HUES64 (cell line): ENCODE results near the gene BHLHE41. TPM values are rescaled to one million over a fixed set of nuclear protein-coding genes. Genes with fewer than 3 reads are reported as not detected.

Experiments
- H3K27ac ChIP-seq: 2 replicates; pipeline ENCODE4 v1.7.0; 2013; ENCODE audit warnings: low read depth, low read length, inconsistent platforms
- H3K27me3 ChIP-seq: 2 replicates; pipeline ENCODE4 v1.6.1; 2013; ENCODE audit warnings: mild to moderate bottlenecking, low read length; ENCODE audit not compliant: insufficient read depth
- H3K36me3 ChIP-seq: 2 replicates; pipeline ENCODE4 v1.6.1; 2013; ENCODE audit warnings: mild to moderate bottlenecking, low read length; ENCODE audit not compliant: insufficient read depth
- H3K4me1 ChIP-seq: 2 replicates; pipeline ENCODE4 v1.6.1; 2013; ENCODE audit warnings: mild to moderate bottlenecking, low read length, moderate library complexity; ENCODE audit not compliant: insufficient read depth
- H3K4me3 ChIP-seq: 2 replicates; pipeline ENCODE4 v1.5.1; 2013; ENCODE audit warnings: mild to moderate bottlenecking, low read length, moderate library complexity
- H3K9ac ChIP-seq: 2 replicates; pipeline ENCODE4 v1.6.1; 2013; ENCODE audit warnings: mild to moderate bottlenecking, low read depth, low read length
- H3K9me3 ChIP-seq: 2 replicates; pipeline ENCODE4 v1.6.1; 2013; ENCODE audit warnings: low read depth, low read length; ENCODE audit not compliant: insufficient read depth
- WGBS: fragments of 150-250, 120-280 bp; methylation state at CpG from one replicate; pipeline ENCODE4 v1.1.7; 2013; ENCODE audit warnings: missing lambda C conversion rate; 5-methylcytosine and 5-hydroxymethylcytosine counted together
- polyA plus RNA-seq, 2 experiments: library from polyadenylated mRNA; stranded (reverse); fragments of 50-300 nt; gene quantifications; one replicate each; pipeline ENCODE4 v1.2.3, GENCODE V29; 2013

BHLHE41 gene
- polyA plus RNA-seq (2013, experiment 1 of 2), result 0.55 TPM
- 1.2 TPM for polyA plus RNA-seq (2013, experiment 2 of 2)

GRCh38 chr12:26124446-26125399, at the start of gene BHLHE41:
BHLHE41 (minus strand) TSS chr12:26125037; CDS start chr12:26124779, 258 bp downstream.
- H3K27me3 ChIP-seq, result peaks cover 98% of the 10 kb centered on the region
- peak within 1 kb of the TSS; percentile 37; the same call in 1 of the 2 replicates for H3K9ac ChIP-seq

GRCh38 chr12:26172946-26173552, 48.2 kb upstream of the BHLHE41 start:
- H3K27ac ChIP-seq, result no peak overlapping the region
- H3K27me3 ChIP-seq, result no peaks in the 10 kb centered on the region

More at GRCh38 chr12:26124446-26125399, at the start of gene BHLHE41:
- Histone ChIP-seq H3K36me3 (no peaks in the 10 kb centered on the region), H3K9me3 (no peaks in the 10 kb centered on the region), H3K27ac (no peak within 1 kb of the TSS), H3K4me1 (peaks cover 35% of the 10 kb centered on the region), H3K4me3 (peak within 1 kb of the TSS; percentile 65)
- 1% methylated on average over 47 of the region's 54 CpGs for WGBS

GRCh38 chr12:26172539-26172938, 47.7 kb upstream of the BHLHE41 start:
- H3K27ac ChIP-seq, result no peak overlapping the region
- H3K36me3 ChIP-seq, result no peaks in the 10 kb centered on the region
- no peaks in the 10 kb centered on the region for H3K27me3 ChIP-seq
- no peaks in the 10 kb centered on the region for H3K4me1 ChIP-seq
- H3K9ac ChIP-seq, result no peak overlapping the region
- H3K9me3 ChIP-seq, result no peaks in the 10 kb centered on the region
- no peak overlapping the region for H3K4me3 ChIP-seq
- 89% methylated on average over 7 of the region's 7 CpGs for WGBS

More at GRCh38 chr12:26172946-26173552, 48.2 kb upstream of the BHLHE41 start:
- Histone ChIP-seq H3K36me3 (no peaks in the 10 kb centered on the region), H3K4me3 (no peak overlapping the region), H3K9me3 (no peaks in the 10 kb centered on the region), H3K9ac (no peak overlapping the region), H3K4me1 (no peaks in the 10 kb centered on the region)
- 96% methylated on average over 4 of the region's 4 CpGs for WGBS

- whole genome bisulfite sequencing, result 93% methylated on average over 2 of the region's 4 CpGs
- Histone ChIP-seq H3K9ac (no peak overlapping the region), H3K27me3 (no peaks in the 10 kb centered on the region), H3K4me3 (no peak overlapping the region), H3K4me1 (no peaks in the 10 kb centered on the region), H3K36me3 (no peaks in the 10 kb centered on the region), H3K9me3 (no peaks in the 10 kb centered on the region), H3K27ac (no peak overlapping the region)
These were observed 47.2 kb upstream of the BHLHE41 start for GRCh38 chr12:26172013-26172412.

- Histone ChIP-seq H3K4me3 (no peak overlapping the region), H3K27ac (no peak overlapping the region), H3K4me1 (no peaks in the 10 kb centered on the region), H3K9me3 (no peaks in the 10 kb centered on the region), H3K27me3 (no peaks in the 10 kb centered on the region), H3K36me3 (no peaks in the 10 kb centered on the region), H3K9ac (no peak overlapping the region)
- WGBS, result 63% methylated on average over 3 of the region's 3 CpGs
These were observed 39.3 kb upstream of the BHLHE41 start for GRCh38 chr12:26164118-26164517.

- Histone ChIP-seq H3K4me3 (no peak overlapping the region), H3K27ac (no peak overlapping the region), H3K36me3 (no peaks in the 10 kb centered on the region), H3K4me1 (no peaks in the 10 kb centered on the region), H3K27me3 (no peaks in the 10 kb centered on the region), H3K9me3 (no peaks in the 10 kb centered on the region), H3K9ac (no peak overlapping the region)
- WGBS, result 86% methylated on average over 3 of the region's 4 CpGs
These were observed 38.1 kb upstream of the BHLHE41 start for GRCh38 chr12:26162905-26163304.

- Histone ChIP-seq H3K27ac (no peak overlapping the region), H3K4me1 (no peaks in the 10 kb centered on the region), H3K27me3 (no peaks in the 10 kb centered on the region), H3K9ac (no peak overlapping the region), H3K36me3 (no peaks in the 10 kb centered on the region), H3K4me3 (no peak overlapping the region), H3K9me3 (no peaks in the 10 kb centered on the region)
- WGBS, result 90% methylated on average over 1 of the region's 1 CpG
These were observed 37.3 kb upstream of the BHLHE41 start for GRCh38 chr12:26162174-26162573.

- WGBS, result 70% methylated on average over 3 of the region's 3 CpGs
- no peak overlapping the region for H3K27ac ChIP-seq
- no peaks in the 10 kb centered on the region for H3K36me3 ChIP-seq
- H3K4me3 ChIP-seq, result no peak overlapping the region
- H3K9me3 ChIP-seq, result no peaks in the 10 kb centered on the region
- H3K4me1 ChIP-seq, result peaks cover 5% of the 10 kb centered on the region; the same call in 1 of the 2 replicates
- H3K27me3 ChIP-seq, result no peaks in the 10 kb centered on the region
- no peak overlapping the region for H3K9ac ChIP-seq
These were observed 33.4 kb upstream of the BHLHE41 start for GRCh38 chr12:26158078-26158764.

- Histone ChIP-seq H3K4me1 (peaks cover 5% of the 10 kb centered on the region; the same call in 1 of the 2 replicates), H3K36me3 (no peaks in the 10 kb centered on the region), H3K9ac (no peak overlapping the region), H3K4me3 (no peak overlapping the region), H3K27ac (no peak overlapping the region), H3K27me3 (no peaks in the 10 kb centered on the region), H3K9me3 (no peaks in the 10 kb centered on the region)
- 63% methylated on average over 3 of the region's 3 CpGs for WGBS
These were observed 32.2 kb upstream of the BHLHE41 start for GRCh38 chr12:26157001-26157400.

GRCh38 chr12:26156201-26156871, 31.5 kb upstream of the BHLHE41 start:
- Histone ChIP-seq H3K27me3 (no peaks in the 10 kb centered on the region), H3K4me1 (peaks cover 5% of the 10 kb centered on the region; the same call in 1 of the 2 replicates), H3K36me3 (no peaks in the 10 kb centered on the region), H3K4me3 (no peak overlapping the region), H3K9me3 (no peaks in the 10 kb centered on the region), H3K9ac (no peak overlapping the region), H3K27ac (no peak overlapping the region)
- WGBS, result 87% methylated on average over 17 of the region's 17 CpGs
